ENCODE results near the gene GNB5. TPM values are rescaled to one million over a fixed set of nuclear protein-coding genes. Genes with fewer than 3 reads are reported as not detected.

Gene GNB5
- total and polyA plus RNA-seq, 2 of the 13 experiments (the other 11 are each of a cell fraction or from before 2014, with no cell fraction given): 13.7 to 14.4 TPM

GRCh38 chr15:52134502-52135144, 56.6 kb downstream of the GNB5 start (continued):
- TF ChIP-seq ZNF770 (CRISPR knock-in tag; IDR thresholded peaks at IDR 0.05) (0 out of 2 replicates have a peak, but pooled peaks have one; percentile 26), ZNF264 (CRISPR knock-in tag; IDR thresholded peaks at IDR 0.05) (peak; percentile 92), SRF (IDR thresholded peaks at IDR 0.05; ENCODE audit: low read depth, low read length) (no peak), NR2F6 (IDR thresholded peaks at IDR 0.05) (peak; percentile 74), NR2F6 (CRISPR knock-in tag; IDR thresholded peaks at IDR 0.05) (peak; percentile 86), ZNF501 (CRISPR knock-in tag; IDR thresholded peaks at IDR 0.05) (no peak), KAT7 (CRISPR knock-in tag; IDR thresholded peaks at IDR 0.05; ENCODE audit: borderline replicate concordance) (no peak), THAP9 (CRISPR knock-in tag; IDR thresholded peaks at IDR 0.05; ENCODE audit: borderline replicate concordance) (peak; percentile 72), FOSL2 (CRISPR knock-in tag; IDR thresholded peaks at IDR 0.05) (peak; percentile 88), ZNF574 (CRISPR knock-in tag; IDR thresholded peaks at IDR 0.05) (peak; percentile 84), ZBTB20 (CRISPR knock-in tag; IDR thresholded peaks at IDR 0.05; ENCODE audit: borderline replicate concordance, low read depth) (peak; percentile 91), RARG (CRISPR knock-in tag; IDR thresholded peaks at IDR 0.05; ENCODE audit: low read depth) (no peak), KLF12 (CRISPR knock-in tag; IDR thresholded peaks at IDR 0.05; ENCODE audit: borderline replicate concordance) (0 out of 2 replicates have a peak, but pooled peaks have one; percentile 57), RAD21 (CRISPR knock-in tag; IDR thresholded peaks at IDR 0.05) (peak; percentile 74; the same call in 1 of the 2 replicates), ZNF230 (CRISPR knock-in tag; IDR thresholded peaks at IDR 0.05) (0 out of 2 replicates have a peak, but pooled peaks have one; percentile 71), ZNF691 (CRISPR knock-in tag; IDR thresholded peaks at IDR 0.05; ENCODE audit: borderline replicate concordance, low read depth) (peak; percentile 60; the same call in 1 of the 2 replicates), TP53 (CRISPR knock-in tag; conservative IDR thresholded peaks at IDR 0.05) (no peak), NFATC3 (CRISPR knock-in tag; IDR thresholded peaks at IDR 0.05) (no peak), IRF2 (CRISPR knock-in tag; IDR thresholded peaks at IDR 0.05) (peak; percentile 92), MBNL3 (CRISPR knock-in tag; conservative IDR thresholded peaks at IDR 0.05) (no peak), NAIF1 (CRISPR knock-in tag; IDR thresholded peaks at IDR 0.05; ENCODE audit: borderline replicate concordance) (no peak), PAF1 (CRISPR knock-in tag; IDR thresholded peaks at IDR 0.05) (no peak), ZNF232 (CRISPR knock-in tag; IDR thresholded peaks at IDR 0.05; ENCODE audit: borderline replicate concordance) (peak; percentile 57; the same call in 1 of the 2 replicates)

Data from HepG2 (cell line).